HG03095 (cell line): ENCODE data around the gene CBR1.
"Not testable (repeated sequence)": the region's sequence is repeated elsewhere in the genome, so short reads cannot be mapped to it uniquely, and the experiment has no call there.

Source experiments
- ATAC-seq: cut with Tn5 transposase; IDR thresholded peaks from one replicate; pipeline ENCODE4 v1.9.1; 2021; ENCODE audit warnings: moderate library complexity; ENCODE audit not compliant: unreplicated experiment

CBR1 gene

DNA sequence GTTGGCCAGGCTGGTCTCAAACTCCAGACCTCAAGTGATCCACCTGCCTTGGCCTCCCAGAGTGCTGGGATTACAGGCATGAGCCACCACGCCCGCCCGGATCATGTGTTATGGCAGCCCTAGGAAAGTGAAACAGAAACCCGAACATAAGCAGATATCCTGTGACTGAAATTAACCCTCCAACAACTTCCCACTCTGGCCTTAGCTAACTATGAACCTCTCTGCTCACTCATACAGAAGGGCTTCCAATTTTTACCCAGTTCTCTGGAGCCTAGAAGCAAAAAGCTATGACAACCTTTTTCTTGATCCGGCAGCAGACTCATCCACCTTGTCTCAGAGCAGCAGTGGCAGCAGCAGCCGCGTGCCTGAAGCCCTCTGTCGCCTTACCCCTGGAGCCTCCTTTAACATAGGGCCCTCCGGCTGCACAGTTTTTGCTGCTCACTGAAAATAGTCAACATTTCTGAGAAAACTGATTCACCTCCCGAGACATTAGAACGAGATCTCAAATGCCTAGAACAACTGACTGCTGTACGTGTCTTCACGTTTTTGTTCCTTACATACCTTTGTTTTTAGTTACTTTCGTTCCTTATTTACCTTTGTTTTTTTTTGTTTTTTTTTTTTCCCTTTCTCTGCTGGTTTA lies 9.3 kb downstream of the CBR1 start:
- no peak for ATAC-seq

DNA sequence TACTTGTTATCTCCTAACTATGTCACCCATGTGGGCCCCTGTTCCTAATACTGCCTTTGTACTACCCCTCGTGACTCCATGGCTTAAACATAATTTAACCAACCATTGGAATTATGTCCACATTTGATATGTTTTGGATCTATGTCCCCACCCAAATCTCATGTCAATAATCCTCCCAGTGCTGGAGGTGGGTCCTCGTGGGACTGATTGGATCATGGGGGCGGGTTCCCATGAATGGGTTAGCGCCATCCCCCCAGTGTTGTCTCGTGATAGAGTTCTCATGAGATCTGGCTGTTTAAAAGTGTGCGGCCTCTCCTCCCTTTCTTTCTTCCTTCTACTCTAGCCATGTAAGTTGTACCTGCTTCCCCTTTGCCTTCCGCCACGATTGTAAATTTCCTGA lies 9.8 kb downstream of the CBR1 start:
- no peak for ATAC-seq

DNA sequence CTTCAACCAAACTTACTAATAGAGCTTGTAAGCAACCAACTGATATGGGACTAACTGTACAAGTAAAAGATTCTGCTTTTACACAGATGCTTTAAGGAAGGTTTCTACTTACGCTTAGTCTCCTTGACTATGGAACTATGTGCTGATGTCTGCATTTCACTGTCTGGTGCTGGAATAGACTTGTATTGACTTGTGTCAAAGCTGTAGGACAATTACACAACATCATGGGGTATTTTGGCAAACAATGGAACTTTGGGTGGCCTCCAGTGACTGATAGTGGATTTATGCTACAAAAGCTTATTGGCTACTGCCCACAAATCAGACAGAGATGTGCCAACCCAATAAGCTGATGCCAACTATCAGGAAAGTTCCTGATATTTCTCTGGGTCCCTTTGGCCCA lies 10.6 kb downstream of the CBR1 start:
- ATAC-seq, result no peak

DNA sequence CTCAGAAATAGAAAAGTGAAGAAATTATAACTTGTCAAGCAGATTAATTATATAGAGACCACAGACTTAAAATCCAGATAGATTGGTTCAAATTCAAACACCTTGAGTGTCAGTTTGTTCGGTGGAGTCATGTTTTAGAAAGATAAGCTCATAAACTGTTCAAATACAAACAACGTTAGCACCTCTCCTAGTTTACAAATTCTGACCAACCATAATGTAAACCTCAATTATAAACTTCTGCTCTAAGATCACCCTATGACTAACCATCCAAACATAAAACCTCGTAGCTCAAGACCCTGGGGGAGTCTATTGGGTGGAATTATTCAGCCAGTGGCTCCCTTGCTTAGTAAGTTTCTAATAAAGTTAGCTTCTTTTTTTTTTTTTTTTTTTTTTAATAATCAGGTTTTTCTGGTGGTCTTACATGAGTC lies 12.4 kb downstream of the CBR1 start:
- no peak for ATAC-seq

DNA sequence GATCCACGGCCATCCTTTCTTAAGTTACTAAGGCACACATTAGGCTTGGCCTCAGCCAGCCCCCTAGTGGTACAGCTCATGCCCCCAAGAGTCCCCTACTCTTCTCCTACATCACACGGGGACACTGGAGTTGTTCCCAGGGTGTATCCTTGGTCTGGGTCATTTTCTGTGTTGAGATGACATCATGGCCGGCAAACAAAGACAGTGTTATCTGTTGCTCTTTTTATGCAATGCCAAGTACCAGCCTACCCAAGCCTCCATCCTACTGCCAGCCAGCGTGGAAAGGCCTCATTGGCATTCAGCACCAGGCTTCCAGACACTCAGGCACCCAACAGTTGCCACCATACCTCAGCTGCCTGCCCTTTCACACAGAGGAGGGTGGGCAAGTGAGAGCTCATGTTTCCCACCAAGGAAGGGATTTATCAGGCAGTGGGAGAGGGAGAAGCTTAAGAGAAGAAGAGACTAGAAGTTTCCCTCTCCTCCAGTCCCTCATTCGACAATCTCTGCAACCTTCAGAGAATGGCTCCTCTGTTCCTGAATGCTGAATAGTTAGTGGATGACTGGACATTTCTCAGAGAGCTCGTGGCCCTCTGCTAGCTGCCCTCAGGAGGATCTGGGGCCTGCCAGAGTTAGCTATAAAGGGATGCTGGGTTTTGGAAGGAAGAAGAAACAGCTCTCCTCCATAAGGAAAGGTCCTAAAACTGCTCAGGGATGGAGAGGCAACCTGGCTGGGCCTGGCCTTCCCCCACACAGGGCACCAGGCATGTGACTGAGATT lies 17.7 kb downstream of the CBR1 start:
- no peak for ATAC-seq

DNA sequence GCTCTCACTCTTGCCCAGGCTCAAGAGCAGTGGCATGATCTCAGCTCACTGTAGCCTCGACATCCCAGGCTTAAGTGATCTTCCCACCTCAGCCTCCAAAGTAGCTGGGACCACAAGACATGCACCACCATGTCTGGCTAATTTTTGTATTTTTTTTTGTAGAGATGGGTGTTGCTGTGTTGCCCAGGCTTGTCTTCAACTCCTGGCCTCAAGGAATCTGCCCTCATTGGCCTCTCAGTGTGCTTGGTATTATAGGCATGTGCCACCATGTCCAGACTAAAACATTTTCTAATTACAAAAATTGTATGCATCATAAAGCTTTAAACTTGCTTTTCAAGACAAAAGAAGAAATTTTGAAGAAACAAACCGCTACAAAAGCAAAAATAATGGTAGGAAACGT lies 20.1 kb downstream of the CBR1 start:
- no peak for ATAC-seq

DNA sequence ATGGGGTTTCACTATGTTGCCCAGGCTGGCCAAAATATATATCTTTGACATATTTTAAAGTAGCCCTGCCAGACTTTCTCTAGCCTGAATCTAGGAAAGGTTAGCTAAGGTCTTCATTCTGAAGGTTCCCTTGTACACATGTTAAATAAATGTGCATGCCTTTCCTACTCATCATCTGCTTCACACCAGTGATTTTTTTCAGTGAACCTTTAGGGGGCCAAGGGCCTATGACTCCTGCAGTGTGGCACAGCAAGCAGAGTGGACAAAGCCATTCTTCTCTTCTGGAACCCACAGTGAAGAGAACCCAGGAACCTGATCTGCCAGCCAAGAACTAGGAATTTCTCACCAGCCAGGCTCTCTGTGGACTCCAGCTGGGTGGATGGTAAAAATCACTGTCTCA lies 22.9 kb downstream of the CBR1 start:
- ATAC-seq, result no peak

DNA sequence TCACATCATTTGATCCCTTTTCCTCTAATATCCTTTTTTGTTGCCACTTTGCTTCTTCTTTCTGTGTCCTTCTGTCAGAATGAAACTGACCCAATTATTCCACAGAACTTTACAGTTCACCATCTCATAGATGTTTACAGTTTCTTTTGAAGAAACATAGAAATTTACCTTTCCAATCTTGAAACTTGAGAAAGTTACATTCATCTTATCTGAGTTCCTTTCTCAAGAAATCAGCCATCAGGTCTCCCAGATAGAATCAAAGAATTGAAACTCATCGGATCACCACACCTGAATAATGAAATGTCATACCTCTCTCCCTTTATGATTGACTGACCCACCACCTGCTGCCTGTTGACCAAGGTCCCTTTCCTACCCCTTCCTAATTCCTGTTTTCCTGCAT lies 23.7 kb downstream of the CBR1 start:
- ATAC-seq, result no peak

DNA sequence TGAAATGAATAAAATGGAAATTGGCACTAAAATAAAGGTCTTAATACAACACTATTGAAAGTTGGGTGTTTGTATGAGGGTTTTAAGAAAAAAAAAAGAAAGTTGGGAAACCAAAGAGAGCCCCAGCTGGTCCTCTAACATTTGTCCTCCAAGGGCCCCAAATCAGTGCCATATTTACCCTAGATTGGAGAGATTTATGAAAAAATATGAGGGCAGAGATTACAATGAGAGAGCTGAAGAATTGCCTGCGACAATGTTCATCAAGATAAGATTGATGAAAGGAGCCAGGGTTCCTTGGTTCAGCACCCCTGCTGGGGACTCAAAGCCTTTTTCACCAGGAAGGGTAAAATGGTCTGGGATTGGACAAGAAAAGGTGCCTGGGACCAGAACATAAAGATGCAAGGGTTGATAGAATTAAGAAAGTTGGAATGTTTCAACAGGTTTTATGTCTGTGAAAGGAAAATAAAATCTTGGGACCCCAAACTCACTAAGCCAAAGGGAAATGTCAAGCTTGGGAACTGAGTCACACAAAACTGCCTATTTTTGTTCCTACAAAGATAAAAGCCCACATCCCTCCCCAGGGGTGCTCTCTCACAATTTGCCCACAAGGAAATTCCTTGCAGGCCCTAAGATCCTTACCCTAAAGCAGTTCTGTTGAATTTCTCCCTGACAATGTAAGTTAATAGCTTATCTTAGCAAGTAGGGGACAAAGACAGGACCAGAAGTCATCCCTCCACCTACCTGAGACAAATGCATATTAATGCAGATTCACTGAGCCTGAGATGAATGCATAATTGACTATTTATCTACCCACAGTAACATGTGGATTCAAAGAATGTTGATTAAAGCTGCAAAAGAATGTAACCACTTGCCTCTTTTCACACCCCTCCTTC lies 26.8 kb downstream of the CBR1 start:
- ATAC-seq, result no peak

DNA sequence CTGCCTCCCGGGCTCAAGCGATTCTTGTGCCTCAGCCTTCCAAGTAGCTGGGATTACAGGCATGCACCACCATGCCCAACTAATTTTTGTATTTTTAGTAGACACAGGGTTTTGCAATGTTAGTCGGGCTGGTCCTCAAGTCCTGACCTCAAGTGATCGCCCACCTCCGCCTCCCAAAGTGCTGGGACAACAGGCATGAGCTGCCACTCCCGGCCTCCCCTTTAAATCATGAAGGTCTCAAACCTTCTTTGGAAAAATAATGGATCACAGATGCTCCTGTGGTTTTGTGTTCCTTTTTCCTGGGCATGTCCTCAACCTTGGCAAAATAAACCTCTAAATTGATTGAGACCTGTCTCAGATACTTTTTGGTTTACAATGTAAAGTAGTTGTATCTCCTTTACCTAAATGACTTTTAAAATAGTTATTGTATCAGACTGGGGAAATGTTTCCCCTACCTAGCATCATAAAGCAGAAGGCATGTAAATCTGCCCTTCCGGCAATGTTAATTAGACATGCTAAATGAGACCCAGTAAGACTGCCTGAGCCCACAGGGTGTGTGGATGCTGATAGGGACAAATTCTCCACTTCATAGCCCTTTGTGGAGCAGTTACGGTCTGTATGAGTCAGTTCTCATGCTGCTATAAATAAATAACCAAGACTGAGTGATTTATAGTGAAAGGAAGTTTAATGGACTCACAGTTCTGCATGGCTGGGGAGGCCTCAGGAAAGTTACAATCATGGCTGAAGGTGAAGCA lies 27.8 kb downstream of the CBR1 start:
- ATAC-seq, result peak; percentile 75

DNA sequence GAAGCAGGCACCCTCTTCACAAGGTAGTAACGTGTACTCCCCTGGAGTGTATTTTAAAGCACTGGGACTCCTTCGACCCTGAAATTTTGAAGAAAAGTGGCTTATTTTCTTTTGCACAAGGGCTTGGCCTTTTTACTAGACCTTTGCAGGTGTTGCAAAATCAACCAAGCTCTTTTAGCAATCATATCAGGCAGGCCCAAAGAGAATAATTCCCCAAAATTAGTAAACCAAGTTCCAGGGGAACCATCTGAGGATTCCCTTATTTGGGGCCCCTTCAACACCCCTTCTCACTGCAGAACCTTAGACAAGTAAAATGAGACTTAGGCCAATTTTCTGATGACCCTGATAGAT lies 28.3 kb downstream of the CBR1 start:
- ATAC-seq, result no peak

DNA sequence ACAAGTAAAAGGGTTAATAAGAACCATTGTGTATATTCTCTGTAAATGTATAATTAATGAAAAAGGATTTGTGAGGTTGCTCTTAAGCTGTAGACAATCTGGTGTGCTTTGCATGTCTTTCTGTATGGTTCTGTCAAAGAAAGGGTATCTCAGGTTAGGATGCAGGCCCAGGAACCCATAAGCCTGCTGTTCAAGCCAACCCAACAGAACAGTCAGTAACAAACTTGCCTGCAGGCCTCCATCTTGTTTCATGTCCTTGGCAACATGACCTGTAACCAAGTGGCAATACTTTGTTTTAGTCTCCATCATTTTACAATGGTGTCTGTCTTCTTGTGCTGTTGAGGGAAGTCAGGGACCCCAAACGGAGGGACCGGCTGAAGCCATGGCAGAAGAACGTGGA lies 29.2 kb downstream of the CBR1 start:
- no peak for ATAC-seq

DNA sequence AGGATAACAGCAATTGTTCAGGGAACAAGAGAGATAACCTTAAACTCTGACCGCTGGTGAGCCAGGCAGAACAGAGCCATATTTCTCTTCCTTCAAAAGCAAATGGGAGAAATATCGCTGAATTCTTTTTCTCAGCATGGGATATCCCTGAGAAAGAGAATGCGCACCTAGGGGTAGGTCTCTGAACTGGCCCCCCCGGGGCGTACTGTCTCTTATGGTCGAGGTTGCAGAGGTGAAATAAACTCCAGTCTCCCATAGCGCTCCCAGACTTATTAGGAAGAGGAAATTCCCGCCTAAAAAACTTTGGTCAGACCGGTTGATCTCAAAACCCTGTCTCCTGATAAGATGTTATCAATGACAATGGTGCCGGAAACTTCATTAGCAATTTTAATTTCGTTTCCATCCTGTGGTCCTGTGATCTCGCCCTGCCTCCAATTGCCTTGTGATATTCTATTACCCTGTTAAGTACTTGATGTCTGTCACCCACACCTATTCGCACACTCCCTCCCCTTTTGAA lies 29.9 kb downstream of the CBR1 start:
- ATAC-seq, result not testable (repeated sequence)

DNA sequence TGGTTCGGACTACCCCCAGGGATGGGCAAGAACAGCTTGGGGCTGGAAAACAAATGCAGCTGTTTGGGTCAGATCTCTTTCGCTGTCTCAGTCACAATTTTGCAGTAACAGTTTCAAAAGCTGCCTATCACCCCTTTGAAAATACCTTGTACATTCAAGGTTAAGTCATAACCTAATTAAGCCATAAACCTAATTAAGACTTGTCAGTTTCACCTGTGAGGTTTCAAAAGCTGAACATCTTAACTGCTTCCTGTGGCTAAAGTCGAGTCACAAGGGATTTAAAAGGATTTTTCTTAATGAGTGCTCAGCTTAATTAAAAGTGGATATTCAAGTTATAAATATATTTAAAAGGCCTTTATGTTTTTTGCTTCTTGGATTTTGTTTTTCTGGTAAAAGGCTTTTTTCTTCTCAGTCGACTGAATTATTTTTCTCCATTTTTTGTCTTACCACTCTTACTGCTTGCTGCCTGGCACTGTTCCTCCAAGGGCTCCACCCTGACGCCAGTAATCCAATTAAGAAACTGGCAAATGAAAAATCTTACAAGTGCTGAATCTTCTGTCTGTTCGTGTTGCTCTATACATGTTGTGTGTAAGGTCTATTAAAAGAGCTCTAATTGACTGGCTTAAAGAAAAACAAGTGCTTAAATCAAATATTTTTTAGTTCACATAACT lies 31.3 kb downstream of the CBR1 start:
- no peak for ATAC-seq

DNA sequence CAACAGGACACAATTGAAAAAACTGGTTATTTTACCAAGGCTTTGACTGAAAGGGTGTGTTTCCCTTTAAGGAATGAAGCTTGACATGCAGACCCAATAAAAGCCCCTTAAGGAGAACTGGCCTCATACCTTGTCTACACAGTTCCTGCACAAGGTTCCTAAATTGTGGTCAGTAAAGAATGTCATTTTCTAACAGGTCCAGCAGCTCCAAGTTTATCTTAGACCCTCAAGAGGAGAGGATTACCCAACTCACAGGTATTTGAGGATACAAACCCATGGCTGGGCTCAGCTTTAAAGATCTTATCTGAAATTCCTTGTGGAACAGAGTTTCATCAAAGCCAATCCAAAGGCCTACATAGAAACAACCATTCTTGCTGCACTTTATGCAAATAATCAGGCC lies 33.6 kb downstream of the CBR1 start:
- ATAC-seq, result no peak

DNA sequence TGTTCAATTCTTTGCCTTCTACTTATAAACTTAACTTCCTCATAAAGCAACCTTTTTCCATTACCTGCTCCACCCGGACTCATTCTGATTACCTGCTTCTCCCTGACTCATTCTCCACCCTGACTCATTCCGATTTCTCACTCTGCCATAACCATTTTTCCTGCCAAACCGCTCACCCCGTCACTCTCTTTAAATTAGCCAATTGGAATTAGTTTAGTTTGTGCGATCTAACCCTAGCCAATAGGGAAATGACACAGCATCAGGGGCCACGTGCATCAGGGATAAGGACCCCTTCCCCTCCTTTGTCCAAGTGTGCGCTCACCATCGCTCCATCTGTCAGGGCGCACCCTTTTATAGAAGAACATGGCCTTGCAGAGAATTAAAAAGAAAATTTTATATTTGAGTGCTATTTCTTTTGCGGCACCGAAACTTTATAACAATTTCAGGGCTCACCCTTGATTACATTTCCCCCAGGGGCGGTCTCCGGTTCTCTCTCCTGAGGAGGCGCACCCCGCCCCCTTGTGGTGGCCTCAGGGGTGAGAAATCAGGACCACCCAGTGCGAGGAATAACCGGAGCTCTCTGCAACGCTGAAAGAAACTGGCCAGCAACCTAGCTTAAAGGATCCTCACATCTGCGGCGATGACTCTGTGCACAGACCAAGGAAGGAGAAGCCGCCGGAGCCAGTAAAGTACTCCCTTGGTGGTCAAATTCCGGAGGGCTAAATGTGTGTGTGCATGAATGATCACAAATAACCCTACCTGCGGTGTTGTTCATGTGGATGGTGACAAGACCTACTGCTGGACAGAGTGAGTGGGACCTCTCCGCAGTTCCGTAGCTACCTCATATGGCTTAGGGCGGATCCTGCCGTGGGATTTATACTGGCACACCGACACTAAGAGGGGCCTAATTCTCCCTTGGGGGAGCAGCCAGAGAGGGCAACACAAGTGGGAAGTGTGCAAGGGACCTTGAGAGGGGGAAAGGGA lies 34.8 kb downstream of the CBR1 start:
- ATAC-seq, result no peak

DNA sequence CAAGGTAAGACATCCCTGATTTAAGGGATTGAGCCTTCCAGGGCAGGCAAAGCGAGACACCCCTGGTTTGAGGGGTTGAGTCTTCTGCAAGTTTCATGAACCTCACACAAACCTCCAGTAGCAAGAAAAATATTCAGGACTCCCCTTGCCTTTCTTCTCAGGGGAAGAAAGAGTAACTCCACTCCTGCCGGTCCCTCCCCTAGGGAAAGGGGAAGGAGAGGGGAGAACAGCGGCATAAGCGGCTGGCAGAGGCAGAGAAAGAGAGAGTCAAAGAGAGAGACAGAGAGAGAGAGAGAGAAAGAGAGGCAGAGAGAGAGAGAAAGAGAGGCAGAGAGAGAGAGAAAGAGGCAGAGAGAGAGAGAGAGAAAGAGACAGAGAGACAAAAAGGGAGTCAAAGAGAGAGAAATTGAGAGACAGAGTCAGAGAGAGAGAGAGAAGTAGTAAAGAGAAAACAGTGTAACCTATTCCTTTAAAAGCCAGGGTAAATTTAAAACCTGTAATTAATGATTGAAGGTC lies 35.6 kb downstream of the CBR1 start:
- no peak for ATAC-seq

DNA sequence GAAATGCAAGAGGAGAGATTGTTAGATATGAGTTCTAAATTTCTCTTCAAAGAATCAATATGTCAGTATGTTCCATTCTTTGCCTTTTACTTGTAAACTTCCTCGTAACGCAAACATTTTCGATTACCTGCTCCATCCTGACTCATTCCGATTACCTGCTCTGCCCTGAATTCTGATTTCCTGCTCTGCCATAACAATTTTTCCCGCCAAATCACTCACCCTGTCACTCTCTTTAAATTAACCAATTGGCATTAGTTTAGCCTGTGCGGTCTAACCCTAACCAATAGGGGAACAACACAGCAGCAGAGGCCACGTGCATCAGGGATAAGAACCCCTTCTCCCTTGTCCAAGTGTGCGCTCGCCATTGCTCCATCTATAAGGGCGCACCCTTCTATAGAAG lies 40.0 kb downstream of the CBR1 start:
- ATAC-seq, result no peak

DNA sequence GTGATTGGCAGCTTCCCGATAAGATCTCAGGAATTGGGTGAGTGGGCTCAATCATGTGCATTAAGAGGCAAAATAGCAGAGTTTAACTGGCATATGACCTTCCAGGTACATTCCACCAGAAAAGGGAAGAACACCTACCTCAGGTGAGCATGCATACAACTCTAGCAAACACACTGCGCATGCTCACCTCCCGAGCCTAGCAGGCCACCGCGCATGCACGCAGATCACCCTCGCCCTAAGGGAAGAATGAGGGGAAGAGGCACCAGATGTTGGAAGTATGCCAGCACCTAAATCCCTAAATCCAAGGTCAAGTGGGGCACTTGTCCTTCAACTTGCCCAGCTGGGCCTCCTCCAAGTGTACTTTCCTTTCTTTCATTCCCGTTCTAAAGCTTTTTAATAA lies 41.4 kb downstream of the CBR1 start:
- no peak for ATAC-seq
